Stimulated activated CD4-positive, alpha-beta T cell treated with anti-CD3 and anti-CD28 coated beads, Interleukin-12 subunit alpha, Interleukin-12 subunit beta, amount 100 ng/mL, for 48 hours (primary cell): ENCODE results near the gene B4GALT4.
"Not testable (repeated sequence)": the region's sequence is repeated elsewhere in the genome, so short reads cannot be mapped to it uniquely, and the experiment has no call there.

Experiments
- DNase-seq, 3 donors: peaks; one replicate each; pipeline ENCODE4 v3.0.0-alpha.2; 2020; ENCODE audit warnings: low read depth in 2 of 3, low spot score in 1 of 3

The B4GALT4 gene, protein sequence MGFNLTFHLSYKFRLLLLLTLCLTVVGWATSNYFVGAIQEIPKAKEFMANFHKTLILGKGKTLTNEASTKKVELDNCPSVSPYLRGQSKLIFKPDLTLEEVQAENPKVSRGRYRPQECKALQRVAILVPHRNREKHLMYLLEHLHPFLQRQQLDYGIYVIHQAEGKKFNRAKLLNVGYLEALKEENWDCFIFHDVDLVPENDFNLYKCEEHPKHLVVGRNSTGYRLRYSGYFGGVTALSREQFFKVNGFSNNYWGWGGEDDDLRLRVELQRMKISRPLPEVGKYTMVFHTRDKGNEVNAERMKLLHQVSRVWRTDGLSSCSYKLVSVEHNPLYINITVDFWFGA

DNA sequence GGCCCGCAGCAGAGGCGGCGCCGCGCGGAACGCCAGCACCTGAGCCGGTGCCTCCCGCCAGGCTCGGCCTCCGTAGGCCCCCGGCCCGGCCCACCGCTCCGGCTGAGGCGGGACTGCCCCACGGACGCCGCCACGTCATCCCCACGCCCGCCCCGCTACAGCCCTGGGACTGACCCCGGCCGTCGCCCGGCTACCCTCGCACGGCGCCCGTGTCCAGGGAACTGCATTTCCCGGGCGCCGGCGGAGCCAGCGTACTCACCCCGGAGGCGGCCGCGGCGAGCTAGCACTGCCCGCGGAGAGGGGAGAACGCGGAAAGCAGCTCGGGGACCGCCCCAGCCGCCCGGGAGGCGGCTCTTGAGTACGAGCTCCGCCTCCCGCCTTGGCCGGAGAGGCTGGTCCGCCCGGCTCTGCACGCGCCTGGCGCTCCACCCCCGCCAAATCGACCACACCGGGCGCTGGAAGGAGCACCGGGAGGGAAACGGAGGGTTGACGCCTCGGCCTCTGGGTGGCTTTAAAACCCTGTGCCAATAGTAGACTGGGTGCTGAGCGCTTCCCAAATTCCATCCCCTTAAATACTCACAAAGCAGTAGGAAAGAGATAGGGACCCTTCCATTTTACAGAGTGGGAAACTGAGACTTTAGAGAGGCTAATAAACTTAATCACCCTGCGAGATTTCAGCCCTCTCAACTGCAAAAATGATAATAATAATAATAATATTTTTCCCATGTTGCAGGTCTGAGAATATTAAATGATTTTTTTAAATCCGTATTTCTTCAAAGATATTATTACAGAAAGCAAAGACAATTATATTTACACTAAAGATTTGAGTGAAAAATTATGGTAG is at the start of gene B4GALT4:
Gene B4GALT4 (minus strand): TSS at position 288 of the 844 bp plus-strand sequence. CDS start 10,779 bp downstream, outside the sequence.
- DNase-seq = peak; percentile 48 to 70 (median 53)

DNA sequence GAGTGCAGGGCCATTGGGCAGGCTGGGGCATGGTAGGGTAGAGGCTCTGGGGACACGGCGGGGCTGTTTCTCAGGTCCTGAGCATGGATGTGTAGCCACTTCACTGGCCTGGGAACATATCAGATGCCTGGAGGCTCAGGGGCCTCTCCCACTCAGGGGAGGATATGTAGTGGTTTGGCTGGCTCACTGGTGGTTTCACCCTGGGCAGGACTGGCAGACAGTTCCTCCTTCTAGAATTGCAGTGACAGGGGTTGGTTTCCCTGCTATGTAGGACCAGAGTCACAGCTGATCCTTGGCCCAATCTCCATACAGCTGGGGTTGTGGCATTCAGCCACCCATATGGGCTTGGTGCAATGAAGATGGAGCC is 48.7 kb upstream of the B4GALT4 start:
- no peak for DNase-seq

DNA sequence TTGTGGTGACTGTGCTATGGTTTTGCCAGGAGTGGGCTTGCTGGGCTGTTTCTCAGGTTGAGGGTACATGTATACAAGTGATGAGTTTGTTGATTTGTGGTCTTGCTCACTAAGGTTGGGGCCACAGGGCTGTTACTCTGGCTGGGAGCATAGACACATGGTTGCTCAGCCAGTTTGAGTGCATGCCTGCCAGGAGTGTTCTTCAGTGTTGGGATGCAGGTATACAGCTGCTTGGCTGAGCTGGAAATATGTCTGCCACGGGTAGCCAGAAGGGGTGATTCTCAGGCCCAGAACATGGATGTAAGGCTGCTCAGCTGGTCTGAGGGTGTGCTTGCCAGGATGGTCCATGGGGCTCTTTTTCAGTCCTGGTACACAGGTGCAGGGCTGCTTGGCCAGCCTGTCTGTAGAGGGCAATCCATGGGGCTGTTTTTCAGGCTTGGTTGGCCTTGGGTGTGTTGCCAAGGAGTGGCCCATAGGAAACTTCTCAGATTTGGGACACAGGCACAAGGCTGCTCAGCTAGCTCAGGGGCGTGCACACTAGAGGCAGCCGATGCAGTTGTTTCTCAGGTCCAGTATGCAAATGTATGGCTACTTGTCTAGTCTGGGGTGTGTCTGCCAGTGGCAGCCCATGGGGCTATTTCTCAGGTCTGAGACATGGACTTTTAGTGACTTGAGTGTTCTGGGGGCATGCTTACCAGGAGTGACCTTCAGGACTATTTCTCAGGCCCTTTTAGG is 48.2 kb upstream of the B4GALT4 start:
- no peak for DNase-seq

DNA sequence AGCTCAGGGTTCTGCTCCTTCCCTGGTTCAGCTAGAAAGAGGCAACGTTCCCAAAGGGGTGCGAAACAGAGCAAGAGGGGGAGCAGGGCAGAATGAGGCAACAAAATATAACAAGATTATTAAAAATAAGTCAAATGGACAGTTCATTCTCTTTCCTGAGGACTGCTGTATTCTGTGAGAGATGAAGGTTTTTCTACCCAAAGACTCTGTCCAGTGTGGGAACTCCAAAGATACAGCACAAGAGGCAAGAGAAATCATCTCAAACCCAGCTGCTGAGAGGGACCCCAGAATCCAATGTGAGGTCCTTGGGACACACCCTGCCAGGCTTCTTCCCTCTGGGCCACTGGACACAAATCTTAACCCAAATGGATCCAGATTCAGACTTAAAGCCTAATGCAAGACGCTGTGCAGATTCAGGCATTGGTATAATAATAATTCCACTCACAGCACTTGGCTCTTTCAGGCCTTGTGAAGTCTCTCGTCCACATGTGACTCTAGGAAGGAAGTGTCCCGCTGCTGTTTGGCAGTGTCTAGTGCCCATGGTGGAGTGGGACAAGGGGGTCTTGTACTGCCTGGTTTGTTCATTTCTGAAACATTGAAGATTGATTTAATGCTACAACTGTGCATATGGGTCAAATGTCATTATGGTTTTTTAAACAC is 39.0 kb upstream of the B4GALT4 start:
- DNase-seq = no peak

DNA sequence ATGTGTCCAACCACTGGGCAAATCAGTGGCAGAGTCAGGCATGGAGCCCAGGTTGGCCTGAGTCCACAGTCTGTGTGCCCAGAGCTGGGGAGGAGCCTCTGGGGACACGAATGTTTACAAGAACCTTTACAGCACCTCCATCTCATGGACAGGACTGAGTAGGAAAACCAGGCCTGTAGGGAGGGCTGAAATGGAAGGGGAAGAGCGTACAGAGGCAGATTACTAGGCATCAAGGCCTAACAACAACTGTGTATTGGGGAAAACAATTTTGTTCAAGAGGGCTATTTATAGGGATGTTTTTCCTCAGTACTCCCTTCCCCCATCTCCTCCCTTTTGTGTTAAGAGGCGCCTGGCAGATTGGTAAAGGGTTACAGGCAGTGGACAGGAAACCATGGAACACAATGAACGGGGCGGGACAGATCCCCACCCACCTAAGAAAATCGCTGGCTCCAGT is 38.5 kb upstream of the B4GALT4 start:
- DNase-seq = no peak

DNA sequence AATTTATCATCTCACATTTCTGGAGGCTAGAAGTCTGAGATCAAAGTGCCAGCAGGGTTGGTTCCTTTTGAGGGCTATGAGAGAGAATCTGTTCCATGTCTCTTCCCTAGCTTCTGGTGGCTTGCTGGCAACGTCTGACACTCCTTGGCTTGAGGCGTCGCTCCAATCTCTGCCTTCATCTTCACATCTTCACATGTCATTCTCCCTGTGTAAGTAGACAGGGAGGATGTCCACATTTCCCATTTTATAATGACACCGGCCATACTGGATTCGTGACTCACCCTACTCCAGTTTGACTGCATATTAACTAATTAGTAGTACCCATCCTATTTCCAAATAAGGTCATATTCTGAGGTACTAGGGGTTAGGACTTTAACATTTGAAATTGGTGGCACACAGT is 36.0 kb upstream of the B4GALT4 start:
- no peak for DNase-seq

DNA sequence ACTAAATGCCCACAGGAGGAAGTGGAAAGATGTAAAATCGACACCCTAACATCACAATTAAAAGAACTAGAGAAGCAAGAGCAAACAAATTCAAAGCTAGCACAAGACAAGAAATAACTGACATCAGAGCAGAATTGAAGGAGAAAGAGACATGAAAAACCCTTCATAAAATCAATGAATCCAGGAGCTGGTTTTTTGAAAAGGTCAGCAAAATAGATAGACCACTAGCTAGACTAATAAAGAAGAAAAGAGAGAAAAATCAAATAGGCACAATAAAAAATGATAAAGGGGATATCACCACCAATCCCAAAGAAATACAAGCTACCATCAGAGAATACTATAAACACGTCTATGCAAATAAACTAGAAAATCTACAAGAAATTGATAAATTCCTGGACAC is 29.5 kb upstream of the B4GALT4 start:
- DNase-seq = not testable (repeated sequence)

DNA sequence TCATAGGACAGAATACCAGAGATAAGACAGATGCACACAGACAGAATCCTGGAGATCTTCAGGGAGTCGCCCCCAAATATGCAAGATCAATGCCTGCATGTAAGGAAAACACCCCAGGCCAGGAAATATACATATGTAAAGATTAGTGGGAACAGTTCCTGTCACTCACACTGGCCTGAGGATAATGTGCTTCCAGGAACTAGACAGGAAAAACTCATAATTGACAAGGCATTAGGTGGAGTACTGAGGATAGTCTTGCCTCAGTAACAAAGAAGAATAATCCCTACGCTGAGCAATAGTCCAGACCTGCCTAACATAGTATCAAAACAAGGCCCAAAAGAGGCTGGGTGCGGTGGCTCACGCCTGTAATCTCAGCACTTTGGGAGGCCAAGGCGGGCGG is 20.4 kb upstream of the B4GALT4 start:
- DNase-seq = no peak

DNA sequence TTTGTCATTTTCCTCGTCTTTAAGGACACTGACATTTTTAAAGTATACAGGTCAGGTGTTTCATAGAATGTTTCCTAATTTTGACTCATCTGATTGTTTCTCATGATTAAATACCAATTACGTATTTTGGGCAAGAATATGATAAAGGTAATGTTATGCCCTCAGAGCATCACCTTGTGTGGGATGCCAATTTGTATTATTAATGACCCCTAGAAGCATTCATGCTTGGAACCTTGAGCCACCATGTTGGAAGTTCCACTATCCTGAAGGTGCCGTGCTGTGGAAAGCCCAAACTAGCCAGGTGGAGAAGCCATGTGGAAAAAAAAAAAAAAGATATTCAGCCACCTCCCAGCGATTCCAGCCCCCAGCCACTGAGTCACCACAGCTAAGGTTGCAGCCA is 19.1 kb upstream of the B4GALT4 start:
- DNase-seq = no peak

DNA sequence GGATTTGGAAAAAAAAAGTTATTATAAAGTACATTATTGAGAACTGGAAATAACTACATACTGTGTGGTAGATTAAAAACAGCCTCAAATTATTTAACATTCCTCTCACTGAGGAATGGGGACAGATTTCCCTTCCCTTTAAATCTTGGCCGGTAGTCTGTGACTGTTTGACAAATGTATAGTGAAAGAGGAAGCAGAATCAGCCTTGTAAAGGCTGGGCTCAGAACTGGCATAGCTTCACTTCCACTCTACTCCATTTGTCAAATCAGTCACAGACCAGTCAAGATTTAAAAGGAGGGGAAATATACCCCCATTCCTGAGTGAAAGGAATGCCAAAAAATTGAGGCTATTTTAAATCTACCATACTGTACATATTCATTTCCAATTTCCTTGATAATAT is 18.2 kb upstream of the B4GALT4 start:
- DNase-seq = no peak

DNA sequence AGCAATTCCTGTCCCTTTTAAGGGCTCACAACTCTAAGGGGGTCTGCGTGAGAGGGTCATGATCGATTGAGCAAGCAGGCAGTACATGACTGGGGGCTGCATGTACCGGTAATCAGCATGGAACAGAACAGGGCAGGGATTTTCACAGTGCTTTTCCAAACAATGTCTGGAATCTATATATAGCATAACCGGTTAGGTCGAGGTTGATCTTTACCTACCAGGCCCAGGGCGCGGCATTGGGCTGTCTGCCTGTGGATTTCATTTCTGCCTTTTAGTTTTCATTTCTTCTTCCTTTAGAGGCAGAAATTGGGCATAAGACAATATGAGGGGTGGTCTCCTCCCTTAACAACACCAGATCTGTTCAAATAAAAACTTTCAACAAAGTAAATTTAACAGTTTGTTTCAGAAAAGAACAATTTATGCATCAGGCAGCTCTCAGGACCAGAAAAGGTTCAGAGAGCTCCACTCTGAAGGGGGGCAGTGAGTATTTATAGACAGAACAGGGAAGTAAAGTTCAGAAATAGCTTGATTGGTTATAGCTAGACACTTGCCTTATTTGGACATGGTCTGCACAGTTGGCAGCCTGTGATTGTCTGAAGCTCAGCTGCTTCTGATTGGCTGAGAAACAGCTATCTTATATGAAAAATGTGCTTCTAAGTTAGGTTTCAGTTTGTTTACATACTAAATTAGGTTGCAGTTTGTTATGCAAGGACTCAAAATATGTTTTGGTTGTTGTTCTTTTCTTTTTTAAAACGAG is 17.2 kb upstream of the B4GALT4 start:
- DNase-seq = no peak

DNA sequence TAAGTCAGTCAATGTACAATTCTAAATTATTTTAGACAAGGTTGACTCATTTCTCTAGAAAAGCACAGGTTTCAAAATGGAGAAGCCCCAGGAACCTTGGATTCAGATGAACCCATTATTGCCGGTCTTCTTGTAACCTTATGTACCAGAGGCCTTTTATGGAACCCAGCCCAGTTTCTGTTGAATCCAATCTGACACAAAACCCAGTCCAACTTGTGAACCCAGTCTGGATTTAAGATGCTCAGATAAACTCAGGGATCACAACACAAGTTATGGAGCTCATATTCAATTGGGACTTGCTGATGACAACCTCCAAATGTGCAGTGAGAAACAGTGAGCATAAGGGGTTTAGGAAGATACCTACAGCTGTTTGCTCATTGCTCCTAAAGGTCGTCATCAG is 16.4 kb upstream of the B4GALT4 start:
- no peak for DNase-seq

DNA sequence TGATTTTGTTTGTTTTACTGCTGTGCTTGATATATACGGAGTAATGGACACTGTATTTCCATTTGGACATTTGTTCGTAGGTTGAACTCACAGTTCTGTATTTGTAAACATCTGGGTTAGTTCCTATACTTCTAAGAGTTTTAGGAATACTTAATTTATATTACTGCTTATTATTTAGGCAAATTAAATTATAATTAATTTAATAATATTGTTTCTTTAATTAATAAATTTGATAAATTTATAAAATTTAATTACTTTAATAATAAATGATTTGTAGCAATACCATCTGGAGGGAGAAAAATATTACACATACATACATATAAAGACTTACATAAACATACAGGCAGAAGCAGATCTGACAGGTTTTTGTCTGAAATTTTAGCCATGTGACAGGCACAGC is 14.5 kb upstream of the B4GALT4 start:
- DNase-seq = no peak

DNA sequence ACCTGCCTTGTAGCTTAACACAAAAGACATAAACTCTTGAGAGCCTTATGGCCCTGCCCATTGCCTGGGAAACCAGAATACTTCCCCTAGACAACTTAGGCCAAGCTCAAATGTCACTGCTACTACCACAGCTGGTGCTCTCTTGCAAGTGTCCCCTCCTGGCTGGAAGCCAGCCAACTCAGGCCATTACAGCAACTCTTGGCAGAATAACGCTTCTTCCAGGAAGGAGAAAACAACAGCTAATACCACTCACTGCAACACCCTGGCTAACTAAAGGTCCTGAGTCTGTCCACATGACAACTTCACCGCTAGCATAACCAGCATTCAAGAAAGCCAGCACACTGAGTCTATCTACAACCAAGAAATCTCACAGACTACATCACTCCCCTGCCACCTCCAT is 5.1 kb upstream of the B4GALT4 start:
- DNase-seq = no peak

DNA sequence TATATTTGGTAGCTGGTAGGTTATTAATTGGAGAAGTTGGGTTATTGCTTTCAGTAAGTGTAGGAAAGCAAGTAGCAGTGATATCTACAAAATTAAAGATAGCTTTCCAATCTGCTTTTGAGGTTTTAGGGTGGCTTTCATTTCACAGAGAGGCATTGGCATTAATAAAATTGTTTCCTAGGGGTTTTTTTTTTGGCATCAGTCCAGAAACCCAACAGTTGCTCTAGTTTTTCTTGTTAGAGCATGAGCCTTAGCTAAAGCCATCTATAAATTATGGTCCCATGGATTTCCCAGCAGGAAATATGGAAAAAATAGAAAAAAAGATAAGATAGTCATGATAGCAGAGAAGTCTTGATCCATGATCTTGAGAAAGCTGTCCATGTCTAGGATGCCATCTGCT is 3.0 kb upstream of the B4GALT4 start:
- no peak for DNase-seq

DNA sequence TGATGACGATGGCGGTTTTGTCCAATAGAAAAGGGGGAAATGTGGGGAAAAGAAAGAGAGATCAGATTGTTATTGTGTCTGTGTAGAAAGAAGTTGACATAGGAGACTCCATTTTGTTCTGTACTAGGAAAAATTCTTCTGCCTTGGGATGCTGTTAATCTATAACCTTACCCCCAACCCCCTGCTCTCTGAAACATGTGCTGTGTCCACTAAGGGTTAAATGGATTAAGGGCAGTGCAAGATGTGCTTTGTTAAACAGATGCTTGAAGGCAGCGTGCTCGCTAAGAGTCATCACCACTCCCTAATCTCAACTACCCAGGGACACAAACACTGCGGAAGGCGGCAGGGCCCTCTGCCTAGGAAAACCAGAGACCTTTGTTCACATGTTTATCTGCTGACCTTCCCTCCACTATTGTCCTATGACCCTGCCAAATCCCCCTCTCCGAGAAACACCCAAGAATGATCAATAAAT is 2.4 kb upstream of the B4GALT4 start:
- not testable (repeated sequence) for DNase-seq

DNA sequence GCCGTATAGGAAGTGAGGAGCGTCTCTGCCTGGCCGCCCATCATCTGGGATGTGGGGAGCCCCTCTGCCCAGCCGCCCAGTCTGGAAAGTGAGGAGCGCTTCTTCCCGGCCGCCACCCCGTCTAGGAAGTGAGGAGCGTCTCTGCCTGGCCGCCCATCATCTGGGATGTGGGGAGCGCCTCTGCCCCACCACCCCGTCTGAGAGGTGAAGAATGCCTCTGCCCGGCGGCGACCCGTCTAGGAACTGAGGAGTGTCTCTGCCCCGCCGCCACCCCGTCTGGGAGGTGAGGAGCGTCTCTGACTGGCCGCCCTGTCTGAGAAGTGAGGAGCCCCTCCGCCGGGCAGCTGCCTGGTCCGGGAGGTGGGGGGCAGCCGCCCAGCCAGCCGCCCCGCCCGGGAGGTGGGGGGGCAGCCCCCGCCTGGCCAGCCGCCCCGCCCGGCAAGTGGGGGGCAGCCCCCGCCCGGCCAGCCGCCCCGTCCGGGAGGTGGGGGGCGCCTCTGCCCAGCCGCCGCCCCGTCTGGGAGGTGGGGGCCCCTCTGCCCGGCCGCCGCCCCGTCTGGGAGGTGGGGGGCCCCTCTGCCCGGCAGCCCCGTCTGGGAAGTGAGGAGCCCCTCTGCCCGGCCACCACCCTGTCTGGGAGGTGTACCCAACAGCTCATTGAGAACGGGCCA is 1.8 kb upstream of the B4GALT4 start:
- DNase-seq = not testable (repeated sequence)

DNA sequence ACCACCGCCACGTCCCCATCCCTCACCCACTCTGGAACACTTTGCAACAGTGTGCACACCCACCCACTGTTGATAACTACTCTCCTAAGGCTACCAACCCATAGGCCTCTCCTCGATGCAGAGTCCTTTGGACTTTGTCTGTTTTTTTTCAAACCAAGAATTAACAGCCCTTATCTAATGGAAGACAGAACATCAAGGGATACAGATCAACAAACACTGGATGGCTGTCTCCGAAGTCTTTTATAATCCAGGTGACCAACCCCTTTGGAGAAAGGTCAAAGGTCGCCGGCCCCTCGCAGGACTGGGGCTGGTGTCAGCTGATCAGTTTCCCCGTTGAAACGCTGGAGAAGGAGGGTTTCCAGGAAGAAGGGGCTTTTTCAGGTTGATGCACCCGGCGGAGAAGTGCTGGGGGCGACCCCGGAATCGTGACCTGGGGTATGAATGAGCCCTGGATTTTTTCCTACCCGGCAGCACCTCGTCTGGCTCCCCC is 532 bp downstream of the B4GALT4 start:
- no peak for DNase-seq

DNA sequence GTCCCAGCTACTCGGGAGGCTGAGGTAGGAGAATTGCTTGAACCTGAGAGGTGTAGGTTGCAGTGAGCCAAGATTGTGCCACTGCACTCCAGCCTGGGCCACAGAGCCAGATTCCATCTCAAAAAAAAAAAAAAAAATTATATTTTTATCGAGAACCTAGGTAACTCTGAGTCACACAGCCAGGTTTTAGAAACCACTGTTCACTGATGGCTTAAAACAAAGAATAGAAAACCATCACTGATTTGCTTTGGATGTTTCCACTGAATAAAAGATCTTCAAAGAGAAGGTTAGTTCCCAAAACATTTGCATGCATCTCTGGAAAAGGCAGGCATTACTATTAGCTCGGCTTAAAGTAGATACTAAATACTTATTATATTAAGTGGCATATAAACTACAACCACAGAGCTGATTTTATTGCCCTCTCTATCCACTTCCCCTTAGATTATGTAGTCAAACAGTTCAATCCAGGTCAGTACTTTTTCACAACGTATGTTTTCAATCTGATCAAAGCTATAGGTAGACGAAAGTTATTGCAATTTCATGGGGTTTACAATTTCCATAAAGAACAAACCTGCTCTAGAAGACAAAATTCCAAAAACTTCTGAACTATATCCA is 1.4 kb downstream of the B4GALT4 start:
- no peak for DNase-seq
